HG03108 (cell line): Measurements from ENCODE around the gene KRTAP10-2.

Experiments
- ATAC-seq: cut with Tn5 transposase; IDR thresholded peaks from one replicate; pipeline ENCODE4 v1.9.1; 2021; ENCODE audit warnings: moderate library complexity; ENCODE audit not compliant: unreplicated experiment

The KRTAP10-2 gene

DNA sequence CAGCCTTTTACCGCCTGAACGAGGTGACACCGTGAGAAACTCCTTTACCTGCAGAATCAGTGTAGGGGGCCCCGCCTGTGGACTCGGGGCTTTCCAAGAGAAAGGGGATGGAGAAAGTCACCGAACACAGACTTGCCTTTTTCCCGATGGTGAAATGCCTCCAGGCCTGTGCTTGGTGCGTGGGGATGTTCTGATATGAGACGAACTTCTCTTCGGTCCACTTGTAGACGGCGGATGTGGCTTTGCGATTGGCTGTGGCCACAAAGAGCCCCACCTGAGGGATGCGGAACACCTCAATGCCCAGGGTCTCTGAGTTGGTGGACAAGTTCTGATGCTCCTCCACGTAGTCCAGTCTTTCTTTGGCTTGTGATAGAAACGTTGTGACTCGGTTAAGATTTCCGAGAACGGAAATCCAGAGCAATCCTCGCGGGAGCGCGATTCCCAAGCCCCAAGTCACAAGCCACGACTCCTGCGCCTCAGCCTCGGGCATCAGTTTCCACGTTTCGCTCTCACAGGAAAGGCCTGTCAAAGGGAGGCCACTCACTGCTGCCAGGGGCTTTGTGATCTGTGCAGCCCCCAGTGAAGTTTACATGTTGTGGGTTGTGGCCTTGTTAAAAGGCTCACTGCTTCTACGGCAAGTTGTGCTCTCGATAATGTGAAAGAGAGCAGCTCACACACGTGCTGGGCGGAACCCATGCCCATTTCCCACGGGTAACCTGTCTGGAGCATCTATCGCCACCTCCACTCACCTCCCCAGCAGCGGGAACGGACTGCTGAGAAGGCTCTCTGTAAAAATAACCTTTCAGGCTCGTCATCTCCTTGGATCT is 23.9 kb downstream of the KRTAP10-2 start:
- ATAC-seq, result no peak

DNA sequence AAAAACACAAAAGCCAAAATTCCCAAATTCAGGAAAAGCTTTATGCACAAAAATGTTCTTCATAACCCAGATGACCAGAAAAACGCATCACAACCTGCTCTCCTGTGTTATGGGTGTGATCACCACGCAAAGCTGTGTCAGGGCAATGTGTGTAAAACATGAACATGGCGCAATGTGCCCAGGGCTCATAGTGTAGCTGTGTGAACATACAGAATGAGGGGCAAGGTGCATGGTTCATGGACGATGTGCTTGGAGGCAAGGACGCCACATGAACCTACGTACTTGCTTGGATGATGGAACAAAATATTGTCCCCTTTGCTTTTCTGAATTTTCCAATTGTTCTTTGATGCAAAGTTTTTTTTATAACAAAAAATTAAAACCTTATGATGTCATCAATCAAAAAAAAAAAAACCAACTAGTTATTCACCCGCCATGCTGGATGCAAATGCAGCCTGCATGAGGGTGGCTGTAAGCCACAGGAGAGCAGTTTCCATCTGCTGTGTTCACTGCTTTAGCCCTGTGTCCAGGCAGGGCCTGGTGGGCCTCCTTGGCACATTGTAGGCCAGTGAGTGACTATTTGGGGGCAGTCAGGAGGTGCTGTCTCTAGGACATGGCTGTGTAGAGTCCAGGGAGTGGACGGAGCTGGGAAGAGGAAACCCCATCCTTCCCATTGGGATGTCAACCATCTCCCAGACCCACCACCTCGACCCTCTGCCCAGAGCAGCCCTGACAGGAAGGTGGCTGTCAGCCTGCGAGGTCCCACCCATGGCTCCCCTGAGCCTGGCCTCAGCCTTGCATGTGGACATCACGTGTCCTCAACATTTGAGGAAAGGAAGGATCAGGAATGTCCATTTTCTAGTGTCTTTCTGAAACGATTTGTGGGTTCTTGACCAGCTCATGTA is 25.0 kb downstream of the KRTAP10-2 start:
- ATAC-seq, result no peak

- ATAC-seq, result no peak
Measured at GRCh38 chr21:44525391-44526095, 25.8 kb downstream of the KRTAP10-2 start.

DNA sequence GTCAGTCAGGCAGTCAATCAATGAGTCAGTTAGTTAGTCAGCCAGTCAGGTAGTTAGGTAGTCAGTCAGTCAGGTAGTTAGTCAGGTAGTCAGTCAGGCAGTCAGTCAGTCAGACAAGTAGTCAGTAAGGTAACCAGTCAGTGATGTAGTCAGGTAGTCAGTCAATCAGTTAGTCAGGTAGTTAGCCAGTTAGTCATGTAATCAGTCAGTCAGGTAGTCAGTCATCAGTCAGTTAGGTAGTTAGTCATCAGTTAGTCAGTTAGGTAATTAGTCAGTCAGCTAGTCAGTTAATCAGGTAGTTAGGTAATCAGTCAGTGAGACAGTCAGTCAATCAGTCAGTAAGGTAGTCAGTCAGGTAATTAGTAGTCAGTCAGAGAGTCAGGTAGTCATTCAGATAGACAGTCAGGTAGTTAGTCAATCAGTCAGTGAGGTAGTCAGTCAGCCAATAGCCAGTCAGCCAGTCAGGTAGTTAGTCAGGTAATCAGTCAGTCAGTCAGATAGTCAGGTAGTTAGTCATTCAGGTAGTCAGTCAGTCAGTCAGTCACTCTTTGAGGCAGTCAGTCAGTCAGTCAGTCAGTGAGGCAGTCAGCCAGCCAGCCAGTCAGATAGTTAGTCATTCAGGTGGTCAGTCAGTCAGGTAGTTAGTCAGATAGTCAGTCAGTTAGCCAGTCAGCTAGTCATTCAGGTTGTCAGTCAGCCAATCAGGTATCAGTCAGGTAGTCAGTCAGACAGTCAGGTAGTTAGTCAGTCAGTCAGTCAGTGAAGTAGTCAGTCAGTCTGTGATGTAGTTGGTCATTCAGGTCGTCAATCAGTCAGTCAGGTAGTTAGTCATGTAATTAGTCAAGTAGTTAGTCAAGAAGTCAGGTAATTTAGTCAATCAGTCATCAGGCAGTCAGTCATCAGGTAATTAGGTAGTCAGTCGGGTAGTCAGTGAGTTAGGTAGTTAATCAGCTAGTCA is 26.6 kb downstream of the KRTAP10-2 start:
- no peak for ATAC-seq

DNA sequence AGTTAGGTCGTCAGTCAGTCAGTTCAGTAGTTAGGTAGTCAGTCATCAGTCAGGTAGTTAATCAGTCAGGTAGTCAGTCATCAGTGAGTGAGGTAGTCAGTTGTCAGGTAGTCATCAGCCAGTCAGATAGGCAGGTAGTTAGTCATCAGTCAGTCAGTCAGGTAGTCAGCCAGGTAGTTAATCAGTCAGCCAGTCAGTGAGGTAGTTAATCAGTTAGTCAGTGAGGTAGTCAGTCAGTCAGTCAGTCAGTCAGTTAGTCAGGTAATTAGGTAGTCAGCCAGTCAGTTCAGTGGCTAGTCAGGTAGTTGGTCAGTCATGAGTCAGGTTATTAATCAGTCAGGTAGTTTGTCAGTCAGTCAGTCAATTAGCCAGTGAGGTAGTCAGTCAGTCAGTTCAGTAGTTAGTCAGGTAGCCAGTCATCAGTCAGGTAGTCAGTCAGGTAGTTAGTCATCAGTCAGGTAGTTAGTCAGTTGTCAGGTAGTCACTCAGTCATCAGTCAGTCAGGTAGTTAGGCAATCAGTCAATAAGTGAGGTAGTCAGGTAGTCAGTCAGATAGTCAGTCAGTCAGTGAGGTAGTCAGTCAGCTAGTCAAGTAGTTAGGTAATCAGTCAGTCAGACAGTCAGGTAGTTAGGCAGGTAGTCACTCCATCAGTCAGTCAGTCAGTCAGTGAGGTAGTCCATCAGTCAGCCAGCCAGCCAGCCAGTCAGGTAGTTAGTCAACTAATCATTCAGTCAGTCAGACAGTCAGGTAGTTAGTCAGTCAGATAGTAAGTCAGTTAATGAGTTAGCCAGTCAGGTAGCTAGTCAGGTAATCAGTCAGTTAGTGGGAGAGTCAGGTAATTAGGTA is 27.5 kb downstream of the KRTAP10-2 start:
- no peak for ATAC-seq

DNA sequence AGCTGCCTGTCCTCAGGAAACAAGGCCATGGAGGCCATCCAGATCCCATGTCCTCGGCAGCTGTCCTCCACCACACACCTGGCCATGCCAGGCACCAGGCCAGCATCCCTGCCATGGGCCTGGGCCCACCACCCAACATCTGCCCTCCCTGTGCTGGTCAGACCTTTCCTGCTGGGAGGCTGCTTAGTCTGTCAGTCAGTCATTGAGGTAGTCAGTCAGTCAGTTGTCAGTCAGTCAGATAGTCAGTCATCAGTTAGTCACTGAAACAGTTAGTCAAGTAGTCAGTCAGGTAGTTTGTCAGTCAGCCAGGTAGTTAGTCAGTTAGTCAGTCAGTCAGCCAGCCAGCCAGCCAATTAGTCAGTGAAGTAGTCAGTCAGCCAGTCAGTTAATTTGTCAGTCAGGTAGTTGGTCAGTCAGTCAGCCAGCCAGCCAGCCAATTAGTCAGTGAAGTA is 28.5 kb downstream of the KRTAP10-2 start:
- no peak for ATAC-seq

- ATAC-seq, result no peak
Measured at GRCh38 chr21:44521928-44522752, 29.2 kb downstream of the KRTAP10-2 start.

DNA sequence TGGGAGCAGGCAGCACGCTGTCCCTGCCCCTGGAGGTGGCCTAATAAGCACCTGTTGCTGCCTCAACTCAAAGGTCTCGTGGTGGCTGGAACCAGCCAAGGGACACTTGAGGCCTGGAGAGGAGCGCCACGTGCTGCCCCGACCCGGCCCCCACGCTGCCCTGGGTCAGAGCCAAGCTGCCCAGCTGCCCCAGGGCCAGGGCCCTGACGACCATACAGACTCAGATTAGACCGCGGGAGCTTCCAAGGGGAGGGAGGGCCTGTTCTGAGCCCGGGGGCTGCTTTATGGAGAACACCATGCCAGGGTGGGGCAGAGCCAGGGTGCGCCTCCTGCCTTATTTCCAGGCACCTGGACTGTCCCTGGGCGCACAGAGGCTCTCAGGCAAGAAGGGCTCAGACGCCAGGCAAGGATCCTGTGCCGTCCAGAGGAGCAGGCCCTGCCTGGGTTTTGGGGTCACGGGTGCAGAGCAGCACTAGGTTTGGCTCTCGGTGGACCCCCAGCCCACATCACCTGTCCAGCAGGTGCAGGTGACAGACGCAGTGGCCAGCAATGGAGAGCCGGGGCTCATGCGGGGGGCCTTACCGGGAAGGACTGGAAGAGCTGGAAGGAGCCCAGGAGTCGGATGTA is 29.9 kb downstream of the KRTAP10-2 start:
- no peak for ATAC-seq

DNA sequence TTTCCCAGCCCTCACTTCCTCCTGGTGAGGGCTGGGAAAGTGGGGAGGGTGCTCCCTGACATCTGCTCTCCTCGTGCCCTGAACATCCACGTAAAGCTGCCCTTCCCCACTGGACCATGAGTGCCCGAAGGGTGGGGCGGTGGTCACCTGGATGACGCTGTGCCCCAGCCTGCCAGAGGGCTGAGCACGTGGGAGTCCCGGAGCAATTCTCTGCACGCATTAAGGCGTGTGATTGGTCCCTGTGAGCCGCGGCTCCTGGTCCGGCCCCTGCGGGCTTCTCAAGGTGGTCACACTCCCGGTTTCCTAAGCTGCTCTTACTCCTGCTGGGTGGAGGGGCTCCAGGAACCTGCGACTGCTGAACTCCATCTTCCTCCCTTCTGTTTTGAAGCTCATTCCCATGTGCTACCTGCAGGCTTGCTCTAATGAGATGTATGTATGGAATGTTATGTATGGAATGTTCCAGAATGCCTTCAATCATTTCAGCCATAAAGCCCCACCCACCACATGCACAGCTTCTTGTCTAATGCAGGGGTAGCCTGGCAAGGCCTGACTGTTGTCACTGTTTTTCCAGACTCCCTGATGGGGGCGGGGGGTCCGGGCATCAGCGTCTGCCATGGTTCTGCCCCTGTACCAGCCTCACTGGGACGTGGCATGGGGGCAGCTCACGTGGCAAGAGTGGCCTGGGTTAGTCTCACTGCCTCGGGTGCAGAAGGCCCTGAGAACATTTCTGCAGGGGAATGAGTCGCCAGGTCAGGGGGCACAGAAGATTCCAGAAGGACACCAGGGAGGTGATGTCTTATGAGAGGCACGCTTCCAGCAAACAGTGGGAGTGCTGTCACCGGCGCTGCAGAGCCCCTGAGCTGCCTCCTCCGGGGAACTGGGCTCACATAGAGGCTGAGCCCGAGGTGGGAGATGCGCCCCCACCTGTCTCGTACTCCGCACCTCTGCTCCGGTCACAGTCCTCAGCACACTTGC is 30.7 kb downstream of the KRTAP10-2 start:
- ATAC-seq, result no peak

GRCh38 chr21:44519346-44520325 is 31.7 kb downstream of the KRTAP10-2 start:
- no peak for ATAC-seq

DNA sequence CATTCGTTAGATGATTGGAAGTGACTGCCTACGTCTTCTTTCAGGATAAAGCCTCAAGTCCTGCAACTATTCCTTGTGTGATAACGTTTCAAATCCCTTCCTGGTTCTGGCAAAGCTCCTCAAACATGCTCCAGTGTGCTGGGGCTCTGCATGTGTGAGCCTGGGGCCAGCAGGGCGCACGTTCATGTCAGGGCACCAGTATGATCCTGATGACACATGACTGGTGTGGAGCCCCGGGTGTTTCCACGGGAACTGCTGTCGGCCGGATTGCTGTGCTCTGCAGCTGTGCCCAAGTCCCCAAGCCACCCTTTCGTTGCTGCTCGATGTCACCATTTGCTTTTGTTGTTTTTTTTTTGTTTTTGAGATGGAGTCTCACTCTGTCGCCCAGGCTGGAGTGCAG is 32.6 kb downstream of the KRTAP10-2 start:
- no peak for ATAC-seq

- ATAC-seq, result no peak
Measured at GRCh38 chr21:44517175-44517899, 34.0 kb downstream of the KRTAP10-2 start.

GRCh38 chr21:44516828-44517174 is 34.5 kb downstream of the KRTAP10-2 start:
- ATAC-seq, result no peak

GRCh38 chr21:44516342-44516741 is 35.0 kb downstream of the KRTAP10-2 start:
- ATAC-seq, result no peak
